ENCODE data around the gene MSMO1. TPM values are rescaled to one million over a fixed set of nuclear protein-coding genes. Genes with fewer than 3 reads are reported as not detected.

The MSMO1 gene
- polyA plus RNA-seq, 1 donor (not counting 4 experiments of a cell fraction or from before 2014, with no cell fraction given) = 541 TPM

GRCh38 chr4:165308166-165308565 lies 19.3 kb upstream of the MSMO1 start:
- dilution Hi-C loops (cut with MboI; ENCODE audit: extremely low pct_ligation_motif_present, low sequenced_read_pairs) = no loop called here
- peak overlapping the region; percentile 22 for H3K27ac ChIP-seq (ENCODE audit: control insufficient read depth, insufficient read depth, low read length)
- DNase-seq (ENCODE audit: low read depth, low spot score) = no peak

GRCh38 chr4:165308606-165309005 lies 18.9 kb upstream of the MSMO1 start:
- no peak for DNase-seq (ENCODE audit: low read depth, low spot score)
- dilution Hi-C loops (cut with MboI; ENCODE audit: extremely low pct_ligation_motif_present, low sequenced_read_pairs) = no loop called here
- peak overlapping the region; percentile 22 for H3K27ac ChIP-seq (ENCODE audit: control insufficient read depth, insufficient read depth, low read length)
- peaks cover 14% of the 10 kb centered on the region for H3K4me1 ChIP-seq (ENCODE audit: control insufficient read depth, extremely low read depth, insufficient read depth, low read length)
- TF ChIP-seq EZH2 (IDR thresholded peaks at IDR 0.05; ENCODE audit: low read length) (no peak), CTCF (optimal IDR thresholded peaks at IDR 0.05 in 1 of 3, IDR thresholded peaks at IDR 0.05 in 1 of 3, conservative IDR thresholded peaks at IDR 0.05 in 1 of 3; ENCODE audit: extremely low read depth in 1 of 3, insufficient read depth in 2 of 3, low read length in 3 of 3) (no peak)
- H3K9me1 ChIP-seq (ENCODE audit: control insufficient read depth, extremely low read depth, insufficient read depth, low read length) = no peaks in the 10 kb centered on the region
- H3K9ac ChIP-seq (ENCODE audit: control insufficient read depth, extremely low read depth, insufficient read depth, low read length) = peak overlapping the region; percentile 19
- H3K36me3 ChIP-seq (ENCODE audit: control insufficient read depth in 2 of 2, extremely low read depth in 1 of 2, insufficient read depth in 2 of 2, low read length in 2 of 2) = peaks cover 1 to 4% of the 10 kb centered on the region in 2 experiments
- H3K4me2 ChIP-seq (ENCODE audit: control insufficient read depth, extremely low read depth, insufficient read depth, low read depth, low read length) = peak overlapping the region; percentile 17
- H3K4me3 ChIP-seq (ENCODE audit: control insufficient read depth in 2 of 3, extremely low read depth in 1 of 3, insufficient read depth in 2 of 3, low read depth in 1 of 3, low read length in 3 of 3) = no peak overlapping the region
- no peaks in the 10 kb centered on the region for H3K9me3 ChIP-seq (ENCODE audit: control insufficient read depth, low read depth, low read length)
- H2AFZ ChIP-seq (ENCODE audit: control insufficient read depth, low read length) = peak overlapping the region; percentile 14
- H4K20me1 ChIP-seq (ENCODE audit: control insufficient read depth, extremely low read depth, insufficient read depth, low read length) = no peaks in the 10 kb centered on the region
- no peaks in the 10 kb centered on the region for H3K79me2 ChIP-seq (ENCODE audit: control insufficient read depth, insufficient read depth, low read length)
- FAIRE-seq = peak; percentile 83
- no peaks in the 10 kb centered on the region for H3K27me3 ChIP-seq (ENCODE audit: control insufficient read depth, extremely low read depth, insufficient read depth, low read length)

More at GRCh38 chr4:165308166-165308565, 19.3 kb upstream of the MSMO1 start:
- Histone ChIP-seq H3K9me1 (ENCODE audit: control insufficient read depth, extremely low read depth, insufficient read depth, low read length) (no peaks in the 10 kb centered on the region), H3K4me1 (ENCODE audit: control insufficient read depth, extremely low read depth, insufficient read depth, low read length) (peaks cover 14% of the 10 kb centered on the region), H2AFZ (ENCODE audit: control insufficient read depth, low read length) (no peak overlapping the region), H3K9me3 (ENCODE audit: control insufficient read depth, low read depth, low read length) (no peaks in the 10 kb centered on the region), H3K4me2 (ENCODE audit: control insufficient read depth, extremely low read depth, insufficient read depth, low read depth, low read length) (peak overlapping the region; percentile 17), H4K20me1 (ENCODE audit: control insufficient read depth, extremely low read depth, insufficient read depth, low read length) (no peaks in the 10 kb centered on the region), H3K36me3 (ENCODE audit: control insufficient read depth in 2 of 2, extremely low read depth in 1 of 2, insufficient read depth in 2 of 2, low read length in 2 of 2) (peaks cover 1 to 4% of the 10 kb centered on the region in 2 experiments), H3K4me3 (ENCODE audit: control insufficient read depth in 2 of 3, extremely low read depth in 1 of 3, insufficient read depth in 2 of 3, low read depth in 1 of 3, low read length in 3 of 3) (no peak overlapping the region), H3K9ac (ENCODE audit: control insufficient read depth, extremely low read depth, insufficient read depth, low read length) (no peak overlapping the region), H3K79me2 (ENCODE audit: control insufficient read depth, insufficient read depth, low read length) (no peaks in the 10 kb centered on the region), H3K27me3 (ENCODE audit: control insufficient read depth, extremely low read depth, insufficient read depth, low read length) (no peaks in the 10 kb centered on the region)
- FAIRE-seq = no peak
- TF ChIP-seq EZH2 (IDR thresholded peaks at IDR 0.05; ENCODE audit: low read length) (no peak), CTCF (optimal IDR thresholded peaks at IDR 0.05 in 1 of 3, IDR thresholded peaks at IDR 0.05 in 1 of 3, conservative IDR thresholded peaks at IDR 0.05 in 1 of 3; ENCODE audit: extremely low read depth in 1 of 3, insufficient read depth in 2 of 3, low read length in 3 of 3) (no peak)
